ENCODE measurements around the gene HSP90AB1. TPM values are rescaled to one million over a fixed set of nuclear protein-coding genes. Genes with fewer than 3 reads are reported as not detected.

Gene HSP90AB1
- total RNA-seq, 2 donors from 2014 or later: 405 to 695 TPM

GRCh38 chr6:44202332-44202971, 44.4 kb upstream of the HSP90AB1 start:
- peaks cover 8 to 11% of the 10 kb centered on the region in 2 donors for H3K4me1 ChIP-seq (ENCODE audit: control insufficient read depth in 1 of 2, low read depth in 2 of 2)
- no peak for TF ChIP-seq CTCF (IDR thresholded peaks at IDR 0.05)
- H3K9me3 ChIP-seq: no peaks in the 10 kb centered on the region
- DNase-seq (ENCODE audit: low spot score) (no peak), ATAC-seq (ENCODE audit: insufficient number of reproducible peaks, low FRiP score, low read depth) (no peak)
- H3K4me3 ChIP-seq: no peak overlapping the region
- no peaks in the 10 kb centered on the region for H3K36me3 ChIP-seq
- no peaks in the 10 kb centered on the region for H3K27me3 ChIP-seq (replicated peaks; ENCODE audit: insufficient read depth)
- H3K27ac ChIP-seq: no peak overlapping the region

- H3K4me3 ChIP-seq: no peak overlapping the region
- TF ChIP-seq CTCF (IDR thresholded peaks at IDR 0.05): no peak
- no peaks in the 10 kb centered on the region for H3K36me3 ChIP-seq
- H3K27ac ChIP-seq: no peak overlapping the region
- H3K4me1 ChIP-seq (ENCODE audit: control insufficient read depth in 1 of 2, low read depth in 2 of 2): peaks cover 8 to 11% of the 10 kb centered on the region in 2 donors
- DNase-seq (ENCODE audit: low spot score) (no peak), ATAC-seq (ENCODE audit: insufficient number of reproducible peaks, low FRiP score, low read depth) (no peak)
- no peaks in the 10 kb centered on the region for H3K27me3 ChIP-seq (replicated peaks; ENCODE audit: insufficient read depth)
- no peaks in the 10 kb centered on the region for H3K9me3 ChIP-seq
These were observed 43.7 kb upstream of the HSP90AB1 start for GRCh38 chr6:44202972-44203750.

- no peaks in the 10 kb centered on the region for H3K36me3 ChIP-seq
- no peak overlapping the region for H3K4me3 ChIP-seq
- H3K27ac ChIP-seq: no peak overlapping the region
- no peak for ATAC-seq (ENCODE audit: insufficient number of reproducible peaks, low FRiP score, low read depth)
- no peak for DNase-seq (ENCODE audit: low spot score)
- H3K27me3 ChIP-seq (replicated peaks; ENCODE audit: insufficient read depth): no peaks in the 10 kb centered on the region
- TF ChIP-seq CTCF (IDR thresholded peaks at IDR 0.05): no peak
- H3K4me1 ChIP-seq (ENCODE audit: control insufficient read depth in 1 of 2, low read depth in 2 of 2): peaks cover 4 to 11% of the 10 kb centered on the region in 2 donors
- no peaks in the 10 kb centered on the region for H3K9me3 ChIP-seq
These were observed 42.9 kb upstream of the HSP90AB1 start for GRCh38 chr6:44203955-44204354.

- TF ChIP-seq CTCF (IDR thresholded peaks at IDR 0.05): no peak
- no peak overlapping the region for H3K4me3 ChIP-seq
- no peak overlapping the region for H3K27ac ChIP-seq
- ATAC-seq (ENCODE audit: insufficient number of reproducible peaks, low FRiP score, low read depth): no peak
- no peaks in the 10 kb centered on the region for H3K9me3 ChIP-seq
- no peaks in the 10 kb centered on the region for H3K4me1 ChIP-seq (ENCODE audit: control insufficient read depth in 1 of 2, low read depth in 2 of 2)
- no peaks in the 10 kb centered on the region for H3K36me3 ChIP-seq
- no peaks in the 10 kb centered on the region for H3K27me3 ChIP-seq (replicated peaks; ENCODE audit: insufficient read depth)
- DNase-seq (ENCODE audit: low spot score): no peak
These were observed 38.9 kb upstream of the HSP90AB1 start for GRCh38 chr6:44207966-44208365.

- H3K27me3 ChIP-seq (replicated peaks; ENCODE audit: insufficient read depth): no peaks in the 10 kb centered on the region
- no peak overlapping the region for H3K27ac ChIP-seq
- DNase-seq (ENCODE audit: low spot score) (no peak), ATAC-seq (ENCODE audit: insufficient number of reproducible peaks, low FRiP score, low read depth) (no peak)
- H3K4me1 ChIP-seq (ENCODE audit: control insufficient read depth in 1 of 2, low read depth in 2 of 2): peaks cover 0 to 2% of the 10 kb centered on the region in 2 donors
- no peaks in the 10 kb centered on the region for H3K9me3 ChIP-seq
- H3K36me3 ChIP-seq: no peaks in the 10 kb centered on the region
- no peak for TF ChIP-seq CTCF (IDR thresholded peaks at IDR 0.05)
- no peak overlapping the region for H3K4me3 ChIP-seq
These were observed 35.6 kb upstream of the HSP90AB1 start for GRCh38 chr6:44211284-44211683.

Measured in thoracic aorta (tissue), 2 donors.